Raji (cell line): ENCODE measurements around the gene MAP1LC3A.

Source experiments
- POLR2A ChIP-seq: IDR thresholded peaks from 2 replicates; pipeline ENCODE4 v1.6.1; 2011; ENCODE audit warnings: low read depth, low read length, control low read depth; ENCODE audit not compliant: insufficient read depth

The MAP1LC3A gene

DNA sequence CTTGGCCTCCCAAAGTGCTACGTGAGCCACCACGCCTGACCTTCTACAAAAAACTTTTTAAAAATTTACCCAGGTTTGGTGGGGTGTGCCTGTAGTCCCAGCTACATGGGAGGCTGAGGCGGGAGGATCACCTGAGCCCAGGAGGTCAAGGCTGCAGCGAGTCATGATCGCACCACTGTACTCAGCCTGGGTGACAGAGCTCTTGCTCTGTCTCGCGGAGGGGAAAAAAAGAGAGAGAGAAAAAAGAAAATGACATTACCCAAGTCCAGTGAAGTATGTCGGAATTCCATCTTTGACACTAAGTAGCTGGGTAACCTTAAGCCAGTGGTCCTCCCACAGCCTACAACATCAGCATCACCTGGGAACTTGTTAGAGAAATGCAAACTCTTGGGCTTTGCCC lies 18.8 kb upstream of the MAP1LC3A start:
- no peak for TF ChIP-seq POLR2A

DNA sequence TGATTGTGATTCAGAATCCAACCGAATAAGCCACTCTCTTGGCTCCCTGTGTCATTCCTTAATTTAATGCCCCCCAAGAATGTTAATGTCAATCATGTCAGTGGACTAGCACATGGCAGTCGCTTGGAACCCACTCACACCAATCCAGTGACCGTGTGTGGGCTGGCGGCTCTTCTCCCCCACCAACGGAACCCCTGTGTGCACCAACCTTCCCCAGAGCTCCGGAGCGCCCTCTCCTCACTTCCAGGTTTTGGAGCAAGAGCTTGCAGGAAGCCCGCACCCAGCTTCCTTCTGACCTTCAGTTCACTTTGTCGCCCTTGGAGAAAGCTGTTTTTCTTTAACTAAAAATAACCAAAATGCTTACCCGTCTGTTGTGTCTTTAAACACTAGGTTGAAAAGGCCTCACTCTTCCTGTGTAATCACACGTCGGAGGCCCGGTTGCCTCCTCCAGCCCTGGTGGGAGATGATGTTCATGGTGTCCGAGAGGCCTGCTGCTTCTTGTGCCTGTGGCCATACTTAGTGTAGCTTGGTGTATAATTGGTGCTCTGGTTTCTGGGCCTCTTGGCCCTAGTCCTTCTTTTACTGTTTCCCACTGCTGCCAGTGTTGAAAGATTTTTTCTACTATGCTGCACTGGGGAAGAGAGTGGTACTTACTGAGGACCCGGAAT lies 17.8 kb upstream of the MAP1LC3A start:
- TF ChIP-seq POLR2A: no peak

DNA sequence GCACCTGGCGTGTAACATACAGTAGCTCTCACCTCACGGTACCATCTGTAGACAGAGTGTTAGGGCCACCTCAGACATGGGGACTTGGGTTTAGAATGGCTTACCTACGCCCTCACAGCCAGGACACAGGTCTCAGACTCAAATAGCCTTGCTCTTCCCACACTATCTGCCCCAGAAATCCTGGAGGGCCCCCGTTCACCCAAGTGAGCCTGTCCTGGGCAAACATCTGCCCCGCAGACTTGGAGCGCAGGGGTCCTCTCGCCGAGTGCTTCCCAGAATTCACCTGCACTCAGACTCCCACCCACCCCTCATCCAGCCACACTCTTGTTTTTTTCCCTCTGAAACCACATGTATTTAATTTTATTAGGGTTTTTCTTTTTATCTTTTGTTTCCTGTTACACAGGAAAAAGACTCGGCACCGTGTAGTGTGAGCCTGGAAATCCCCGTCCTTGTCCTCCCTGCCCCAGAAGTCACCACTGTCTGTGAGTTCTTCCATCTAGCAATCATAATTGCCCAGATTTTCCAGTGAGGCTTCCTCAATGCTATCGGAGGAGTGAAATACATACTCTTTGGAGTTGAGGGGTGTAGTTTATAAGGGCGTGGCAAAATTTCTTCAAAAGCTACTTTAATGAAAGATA lies 17.1 kb upstream of the MAP1LC3A start:
- TF ChIP-seq POLR2A: no peak

DNA sequence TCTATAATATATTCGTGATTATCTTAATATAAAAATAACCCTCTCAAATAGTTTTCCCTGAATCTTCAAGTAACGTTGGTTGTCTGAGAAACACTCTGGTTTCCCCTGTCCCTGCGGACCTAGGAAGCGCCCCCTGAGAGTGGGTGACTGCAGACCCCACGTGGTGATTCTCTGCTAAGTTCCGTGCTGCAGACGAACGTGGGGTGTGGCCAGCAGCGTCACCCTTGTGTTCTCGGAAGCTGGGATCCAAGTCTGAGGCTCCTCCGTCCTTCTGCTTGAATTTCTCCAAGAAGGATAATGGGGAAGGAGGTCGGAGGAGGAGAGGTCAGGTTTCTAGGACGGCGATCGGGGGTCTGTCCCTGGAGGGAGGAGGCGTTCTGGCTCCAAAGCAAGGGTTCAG lies 16.6 kb upstream of the MAP1LC3A start:
- no peak for TF ChIP-seq POLR2A

DNA sequence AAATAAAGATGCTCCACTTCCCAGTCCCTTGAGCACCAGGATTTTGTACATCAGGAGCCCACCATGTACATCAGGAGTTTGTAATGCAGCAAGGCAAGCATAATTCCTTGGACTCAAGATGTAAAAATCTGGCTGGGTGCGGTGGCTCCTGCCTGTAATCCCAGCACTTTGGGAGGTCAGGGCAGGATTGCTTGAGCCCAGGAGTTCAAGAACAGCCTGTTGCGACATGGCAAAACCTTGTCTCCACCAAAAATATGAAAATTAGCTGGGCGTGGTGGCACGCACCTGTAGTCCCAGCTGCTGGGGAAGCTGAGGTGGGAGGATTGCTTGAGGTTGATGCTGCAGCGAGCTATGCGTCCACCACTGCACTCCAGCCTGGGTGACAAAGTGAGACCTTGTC lies 16.1 kb upstream of the MAP1LC3A start:
- TF ChIP-seq POLR2A: no peak

DNA sequence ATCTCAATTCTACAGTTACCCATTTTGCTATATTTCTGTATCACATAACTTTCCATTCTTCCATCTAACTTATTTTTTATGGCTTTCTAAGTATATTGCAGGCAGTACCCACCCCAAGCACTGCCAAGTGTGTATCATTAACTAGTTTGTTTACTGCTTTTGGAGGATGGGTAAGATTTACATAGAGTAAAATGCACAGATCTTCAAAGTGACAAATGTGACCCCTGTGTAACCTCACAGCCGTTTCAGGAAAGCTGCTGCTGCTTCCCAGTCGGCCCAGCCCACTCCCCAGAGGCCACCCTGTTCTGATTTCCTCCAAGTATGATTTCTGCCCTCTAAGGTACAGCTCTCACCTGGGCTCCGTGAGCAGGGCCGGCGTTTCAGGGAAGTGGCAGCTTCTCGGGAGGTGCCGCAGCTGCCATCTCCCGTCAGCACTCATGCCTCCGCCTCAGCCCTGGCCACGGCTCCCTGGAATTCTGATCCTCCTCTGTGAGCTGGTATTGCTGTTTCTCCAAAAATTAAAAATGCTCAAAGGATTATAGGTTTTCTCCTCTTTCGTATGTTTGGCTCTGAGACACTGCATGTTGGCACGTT lies 15.0 kb upstream of the MAP1LC3A start:
- TF ChIP-seq POLR2A: no peak

DNA sequence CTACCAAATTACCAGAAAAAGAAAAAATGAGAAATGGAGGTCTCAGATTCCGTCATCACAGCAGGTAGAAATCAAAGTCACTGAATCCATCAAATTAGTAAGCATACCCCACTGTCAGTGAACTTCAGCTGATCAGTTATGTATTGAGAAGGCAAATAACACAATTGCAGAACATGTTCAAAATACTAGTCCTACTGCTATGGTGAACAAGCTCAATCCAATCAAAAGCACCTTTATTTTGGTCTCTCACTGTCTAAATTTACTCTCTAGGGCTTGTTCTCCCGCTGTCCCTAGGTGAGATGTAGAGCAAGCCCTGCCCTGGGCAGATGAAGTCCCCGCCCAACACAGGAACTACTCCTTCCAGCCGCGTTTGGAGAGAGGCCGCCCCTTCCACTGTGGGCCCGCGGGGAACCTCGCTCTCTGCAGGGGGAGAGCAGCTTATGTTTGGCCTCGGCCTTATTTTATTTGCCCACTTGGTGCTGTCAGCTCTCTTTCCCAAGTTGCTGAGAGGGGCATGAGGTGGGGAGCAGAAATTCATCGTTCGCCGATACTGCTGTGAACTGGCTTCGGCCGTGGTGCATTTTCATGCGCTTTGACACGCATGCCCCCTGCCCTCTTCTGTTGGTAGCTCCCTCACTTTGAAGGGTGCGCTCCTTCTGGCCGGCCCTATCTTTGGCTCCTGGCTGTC lies 14.3 kb upstream of the MAP1LC3A start:
- no peak for TF ChIP-seq POLR2A

DNA sequence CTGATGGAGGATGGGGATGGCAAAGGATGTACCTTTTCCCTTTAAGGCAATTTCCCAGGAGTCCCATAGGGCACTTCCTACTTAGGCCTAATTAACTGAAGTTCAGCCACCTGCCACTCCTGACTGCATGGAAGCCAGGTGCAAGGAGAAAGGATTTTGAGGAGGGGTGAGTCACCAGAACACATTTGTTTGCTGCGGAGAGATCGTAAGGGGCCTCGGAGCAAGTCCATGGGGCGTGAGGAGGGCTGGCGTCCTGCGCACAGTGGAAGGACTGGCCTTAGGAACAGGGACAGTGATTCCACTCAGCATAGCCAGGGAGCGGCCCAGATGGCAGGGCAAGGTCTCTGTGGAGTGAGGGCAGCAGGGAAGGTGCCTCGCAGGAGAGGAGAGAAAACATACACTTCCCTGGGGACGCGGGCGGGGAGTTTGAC lies 11.8 kb upstream of the MAP1LC3A start:
- no peak for TF ChIP-seq POLR2A

DNA sequence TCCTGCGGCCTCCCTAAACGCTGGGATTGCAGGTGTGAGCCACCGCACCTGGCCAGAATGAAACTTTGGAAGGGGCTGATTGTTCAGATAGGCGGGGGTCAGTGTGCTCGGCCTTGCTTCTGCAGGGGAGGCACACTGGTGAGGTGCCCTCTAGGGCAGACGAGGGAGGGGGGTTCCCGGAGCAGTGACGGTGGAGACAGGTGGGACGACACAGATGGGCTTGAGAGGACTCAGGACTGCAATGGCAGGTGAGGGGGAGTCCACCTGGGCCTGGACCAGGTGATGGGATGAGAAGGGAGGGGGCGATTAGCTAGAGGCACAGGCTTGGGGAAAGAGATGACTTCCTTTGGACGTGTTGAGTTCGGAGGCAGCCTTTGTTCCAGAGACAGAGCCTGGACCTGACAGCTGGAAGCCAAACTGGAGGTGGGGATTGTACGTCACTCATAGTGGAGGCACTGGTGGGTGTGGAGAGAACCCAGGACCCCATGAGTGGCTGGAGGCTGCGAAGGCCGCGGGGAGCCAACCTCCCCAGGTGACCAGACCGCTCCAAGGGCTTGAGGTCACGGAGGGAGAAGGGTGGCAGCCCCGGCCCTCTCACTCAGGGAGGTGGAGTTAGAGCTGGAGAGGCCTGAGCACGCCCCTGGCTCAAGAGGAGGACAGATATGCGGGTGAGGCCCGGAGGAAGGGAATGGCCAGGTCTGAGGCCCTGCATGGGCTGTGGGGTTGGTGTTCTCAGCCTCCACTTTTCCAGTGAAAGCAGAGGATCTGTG lies 10.5 kb upstream of the MAP1LC3A start:
- no peak for TF ChIP-seq POLR2A

DNA sequence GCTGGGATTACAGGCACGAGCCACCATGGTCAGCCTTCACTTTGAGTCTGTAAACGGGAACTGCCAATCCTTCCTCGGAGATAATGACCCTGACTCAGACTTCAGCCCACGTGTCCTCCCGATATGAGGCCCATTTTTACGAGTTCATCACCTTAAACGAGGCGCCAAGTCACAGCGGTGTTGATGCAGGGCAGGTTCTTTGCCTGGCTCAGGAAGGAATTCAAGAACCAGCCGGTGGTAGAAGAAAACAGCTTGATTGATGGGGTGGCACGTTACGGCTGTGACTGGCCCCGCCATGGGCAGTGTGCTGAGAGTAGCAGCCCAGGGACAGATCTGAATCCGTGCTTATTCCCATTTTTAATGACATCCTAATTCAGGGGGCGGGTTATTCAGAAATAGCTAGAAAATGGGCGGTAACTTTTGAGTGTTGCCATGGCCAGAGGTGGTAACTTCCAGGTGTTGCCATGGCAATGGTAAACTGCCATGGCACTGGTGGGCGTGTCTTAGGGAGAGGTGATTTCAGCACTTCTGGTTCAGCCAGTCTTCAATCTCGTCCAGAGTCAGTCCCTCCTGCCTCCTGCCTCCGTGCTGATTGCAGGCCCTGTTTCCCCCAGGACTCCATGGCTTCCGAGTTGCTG lies 9.1 kb upstream of the MAP1LC3A start:
- no peak for TF ChIP-seq POLR2A

DNA sequence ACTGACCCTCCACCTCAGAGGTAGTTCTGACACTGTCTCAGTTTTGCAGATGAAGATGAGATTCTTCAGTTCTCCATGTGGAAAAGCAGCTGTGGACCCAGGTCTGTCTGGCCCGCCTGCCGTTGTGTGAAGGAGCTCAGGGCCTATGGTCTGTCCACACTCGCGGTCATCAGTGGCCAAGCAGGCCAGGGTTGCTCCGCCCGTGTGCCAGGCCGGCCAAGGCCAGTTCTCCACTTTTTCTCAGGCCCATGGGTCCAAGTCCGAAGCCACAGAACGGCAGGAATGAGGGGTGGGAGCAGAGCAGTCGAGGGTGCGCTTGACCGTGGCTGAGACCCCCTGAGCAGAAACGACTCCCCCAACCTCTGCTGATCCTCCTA lies 8.6 kb upstream of the MAP1LC3A start:
- no peak for TF ChIP-seq POLR2A

DNA sequence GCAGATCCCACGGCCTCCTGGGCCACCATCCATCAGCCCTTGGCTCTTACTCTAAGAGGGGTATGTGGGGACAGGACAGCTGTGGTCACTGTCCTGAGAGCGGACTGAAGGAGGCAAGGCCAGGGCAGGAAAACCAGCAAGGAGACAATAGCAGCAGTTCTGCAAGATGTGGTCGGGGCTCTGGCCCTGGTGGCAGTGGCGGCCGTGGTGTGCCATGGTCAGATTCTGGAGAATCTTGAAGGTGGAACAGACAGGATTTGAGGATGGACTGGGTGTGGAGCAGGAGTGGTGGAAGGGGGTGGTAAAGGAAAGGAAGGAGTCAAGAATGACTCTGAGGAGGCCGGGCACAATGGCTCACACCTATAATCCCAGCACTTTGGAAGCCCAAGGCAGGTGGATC lies 5.9 kb upstream of the MAP1LC3A start:
- no peak for TF ChIP-seq POLR2A

DNA sequence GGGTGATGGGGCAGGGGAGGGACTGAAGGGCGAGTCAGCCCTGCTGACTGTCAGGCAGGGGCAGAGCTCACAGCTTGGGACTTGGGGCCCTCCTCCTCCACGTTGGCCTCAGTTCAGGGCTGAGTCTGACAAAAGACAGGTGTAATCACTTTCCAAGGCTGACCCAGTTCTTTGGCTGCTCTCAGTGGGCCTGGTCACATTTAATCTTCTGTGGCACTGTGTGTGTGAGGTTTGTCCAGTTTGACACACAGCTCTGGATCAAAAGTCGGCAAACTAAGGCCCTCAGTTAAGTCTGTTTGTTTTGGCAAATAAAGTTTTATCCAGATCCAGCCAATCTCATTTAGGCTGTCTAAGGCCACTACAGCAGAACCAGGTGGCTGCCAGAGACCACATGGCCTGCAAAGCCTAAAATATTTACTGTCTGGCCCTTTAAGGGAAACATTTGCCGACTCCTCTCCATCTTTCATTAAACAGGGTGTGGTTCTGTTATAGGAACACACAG lies 5.1 kb upstream of the MAP1LC3A start:
- no peak for TF ChIP-seq POLR2A

DNA sequence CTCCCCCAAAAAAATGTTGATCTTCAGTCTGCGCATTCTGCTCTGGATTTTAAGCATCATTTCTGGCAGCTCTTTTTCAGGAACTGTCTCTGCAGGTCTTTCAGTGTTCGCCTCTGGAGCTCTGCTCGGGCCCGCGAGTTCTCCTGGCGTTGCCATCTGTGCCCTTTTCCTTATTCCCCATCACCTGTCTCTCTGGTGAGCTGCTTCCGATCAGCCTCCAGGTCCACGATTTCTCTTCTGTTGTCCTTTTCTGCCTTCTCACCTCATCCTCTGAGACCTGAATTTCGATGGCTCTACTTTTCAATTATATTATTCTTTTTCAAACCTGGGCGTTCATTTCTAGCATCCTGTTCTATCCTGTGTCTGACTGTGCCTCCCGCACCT lies 590 bp upstream of the MAP1LC3A start:
- no peak for TF ChIP-seq POLR2A
